ENCODE results near the gene PARL.
"Not testable (repeated sequence)": the region's sequence is repeated elsewhere in the genome, so short reads cannot be mapped to it uniquely, and the experiment has no call there.

Gene PARL

DNA sequence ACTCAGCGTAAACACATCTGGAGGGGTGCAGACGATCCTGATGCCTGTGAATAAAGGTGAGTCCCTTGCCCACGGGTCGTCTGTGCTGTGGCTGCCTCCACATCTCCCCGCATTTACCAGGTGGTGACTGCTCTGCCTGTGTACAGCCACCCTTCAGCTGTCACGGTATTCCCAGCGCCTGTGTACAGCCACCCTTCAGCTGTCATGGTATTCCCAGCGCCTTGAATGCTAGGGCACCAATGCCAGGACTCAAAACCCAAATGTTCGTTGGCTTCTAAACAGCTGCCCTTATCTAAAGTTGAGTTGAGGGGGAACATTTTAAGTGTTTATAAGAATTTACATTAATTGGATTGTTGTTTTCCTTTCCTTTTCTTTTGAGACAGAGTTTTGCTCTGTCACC lies 86.7 kb downstream of the PARL start:
- H3K36me3 ChIP-seq (ENCODE audit: insufficient read depth, low read length): peaks cover 45% of the 10 kb centered on the region
- no peaks in the 10 kb centered on the region for H3K4me1 ChIP-seq (ENCODE audit: insufficient read depth, low read length)

DNA sequence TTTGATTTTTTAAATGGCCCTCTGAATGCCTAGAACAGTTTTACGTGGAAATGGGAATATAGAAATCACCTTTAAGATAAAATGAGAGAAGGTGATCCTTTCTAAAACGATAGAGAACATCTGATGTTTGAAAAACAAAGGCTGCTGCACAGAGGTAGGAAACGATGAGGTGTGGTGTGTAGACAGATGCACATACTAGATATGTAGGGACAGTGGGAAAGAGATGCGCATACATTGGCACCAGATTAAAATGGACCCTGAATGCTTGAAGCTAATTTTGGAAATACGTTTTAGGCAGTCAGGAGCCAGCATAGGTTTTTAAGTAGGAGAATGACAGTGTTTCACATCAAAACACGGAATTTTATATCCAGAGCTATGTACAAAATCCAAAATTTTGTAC lies 88.3 kb downstream of the PARL start:
- H3K9ac ChIP-seq (ENCODE audit: low read length): no peak overlapping the region
- no peaks in the 10 kb centered on the region for H3K9me3 ChIP-seq (ENCODE audit: low read length)
- no peak overlapping the region for H3K4me3 ChIP-seq (ENCODE audit: low read depth in 1 of 2, low read length in 2 of 2)
- H3K27ac ChIP-seq (ENCODE audit: low read depth, low read length): no peak overlapping the region
- H3K36me3 ChIP-seq (ENCODE audit: insufficient read depth, low read length): peaks cover 32% of the 10 kb centered on the region
- H3K4me1 ChIP-seq (ENCODE audit: insufficient read depth, low read length): no peaks in the 10 kb centered on the region
- no peaks in the 10 kb centered on the region for H3K27me3 ChIP-seq (ENCODE audit: control insufficient read depth in 1 of 2, insufficient read depth in 2 of 2, low read length in 2 of 2)

More for the DNA sequence above, 86.7 kb downstream of the PARL start:
- no peak overlapping the region for H3K9ac ChIP-seq (ENCODE audit: low read length)
- no peaks in the 10 kb centered on the region for H3K27me3 ChIP-seq (ENCODE audit: control insufficient read depth in 1 of 2, insufficient read depth in 2 of 2, low read length in 2 of 2)
- no peak overlapping the region for H3K27ac ChIP-seq (ENCODE audit: low read depth, low read length)
- no peaks in the 10 kb centered on the region for H3K9me3 ChIP-seq (ENCODE audit: low read length)
- no peak overlapping the region for H3K4me3 ChIP-seq (ENCODE audit: low read depth in 1 of 2, low read length in 2 of 2)

DNA sequence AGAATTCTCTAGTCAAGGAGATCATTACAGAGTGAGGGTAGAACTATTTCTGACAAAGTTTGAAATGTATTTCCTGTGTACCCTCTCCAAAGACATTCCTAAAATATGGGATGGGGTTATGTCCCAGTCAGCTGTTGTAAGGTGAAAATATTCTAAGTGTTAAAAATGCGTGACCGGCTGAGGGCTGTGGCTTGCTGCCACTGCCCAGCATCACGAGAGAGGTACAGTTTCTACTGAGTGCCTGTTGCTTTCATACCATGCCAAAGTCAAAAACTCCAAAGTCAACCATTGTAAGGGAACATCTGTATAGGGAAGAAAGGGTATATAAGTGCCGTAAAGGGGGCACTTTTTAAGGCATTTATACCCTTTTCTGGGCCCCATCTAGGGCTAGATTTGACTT lies 90.2 kb downstream of the PARL start:
- H3K4me3 ChIP-seq (ENCODE audit: low read depth in 1 of 2, low read length in 2 of 2): no peak overlapping the region
- H3K4me1 ChIP-seq (ENCODE audit: insufficient read depth, low read length): no peaks in the 10 kb centered on the region
- no peaks in the 10 kb centered on the region for H3K9me3 ChIP-seq (ENCODE audit: low read length)
- H3K9ac ChIP-seq (ENCODE audit: low read length): no peak overlapping the region
- H3K27ac ChIP-seq (ENCODE audit: low read depth, low read length): no peak overlapping the region
- no peaks in the 10 kb centered on the region for H3K27me3 ChIP-seq (ENCODE audit: control insufficient read depth in 1 of 2, insufficient read depth in 2 of 2, low read length in 2 of 2)
- peaks cover 29% of the 10 kb centered on the region for H3K36me3 ChIP-seq (ENCODE audit: insufficient read depth, low read length)

DNA sequence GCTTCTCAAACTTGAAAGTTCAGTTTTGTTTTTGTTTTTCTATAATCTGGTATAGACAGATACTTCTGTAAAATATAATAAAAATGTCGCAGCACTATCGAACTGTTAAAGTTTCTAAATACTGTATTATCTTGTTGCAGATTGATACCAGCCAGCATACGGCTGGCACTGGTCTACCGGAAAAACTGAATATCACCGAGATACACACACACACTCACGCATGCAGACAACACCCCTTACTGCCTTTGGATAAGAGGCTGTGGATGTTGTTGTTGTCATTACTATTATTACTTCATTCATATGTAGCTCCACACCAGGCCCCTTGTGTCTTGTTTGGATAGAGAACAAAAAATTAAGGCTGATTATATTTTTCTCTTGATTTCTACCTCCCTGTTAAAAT lies 91.7 kb downstream of the PARL start:
- H3K36me3 ChIP-seq (ENCODE audit: insufficient read depth, low read length): peaks cover 18% of the 10 kb centered on the region
- no peaks in the 10 kb centered on the region for H3K4me1 ChIP-seq (ENCODE audit: insufficient read depth, low read length)
- H3K9me3 ChIP-seq (ENCODE audit: low read length): no peaks in the 10 kb centered on the region
- H3K27me3 ChIP-seq (ENCODE audit: control insufficient read depth in 1 of 2, insufficient read depth in 2 of 2, low read length in 2 of 2): no peaks in the 10 kb centered on the region
- no peak overlapping the region for H3K27ac ChIP-seq (ENCODE audit: low read depth, low read length)
- no peak overlapping the region for H3K9ac ChIP-seq (ENCODE audit: low read length)
- no peak overlapping the region for H3K4me3 ChIP-seq (ENCODE audit: low read depth in 1 of 2, low read length in 2 of 2)

DNA sequence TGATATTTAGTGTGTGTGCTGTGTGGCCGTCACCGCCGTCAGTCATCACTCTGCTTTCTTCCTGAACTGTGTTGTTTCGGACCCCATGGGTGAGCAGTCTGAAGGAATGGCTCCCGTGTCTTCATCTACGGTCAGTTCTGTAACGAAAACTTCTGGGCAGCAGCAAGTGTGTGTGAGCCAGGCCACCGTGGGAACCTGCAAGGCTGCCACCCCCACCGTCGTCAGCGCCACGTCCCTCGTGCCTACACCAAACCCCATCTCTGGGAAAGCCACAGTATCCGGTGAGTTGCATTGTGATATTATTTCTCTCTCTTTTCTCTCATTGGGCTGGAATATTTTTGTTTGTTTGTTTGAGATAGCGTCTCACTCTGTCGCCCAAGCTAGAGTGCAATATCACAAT lies 94.0 kb downstream of the PARL start:
- H3K27me3 ChIP-seq (ENCODE audit: control insufficient read depth in 1 of 2, insufficient read depth in 2 of 2, low read length in 2 of 2): no peaks in the 10 kb centered on the region
- peaks cover 26% of the 10 kb centered on the region for H3K36me3 ChIP-seq (ENCODE audit: insufficient read depth, low read length)
- no peak overlapping the region for H3K27ac ChIP-seq (ENCODE audit: low read depth, low read length)
- H3K9ac ChIP-seq (ENCODE audit: low read length): no peak overlapping the region
- H3K4me3 ChIP-seq (ENCODE audit: low read depth in 1 of 2, low read length in 2 of 2): no peak overlapping the region
- H3K9me3 ChIP-seq (ENCODE audit: low read length): no peaks in the 10 kb centered on the region
- no peaks in the 10 kb centered on the region for H3K4me1 ChIP-seq (ENCODE audit: insufficient read depth, low read length)

DNA sequence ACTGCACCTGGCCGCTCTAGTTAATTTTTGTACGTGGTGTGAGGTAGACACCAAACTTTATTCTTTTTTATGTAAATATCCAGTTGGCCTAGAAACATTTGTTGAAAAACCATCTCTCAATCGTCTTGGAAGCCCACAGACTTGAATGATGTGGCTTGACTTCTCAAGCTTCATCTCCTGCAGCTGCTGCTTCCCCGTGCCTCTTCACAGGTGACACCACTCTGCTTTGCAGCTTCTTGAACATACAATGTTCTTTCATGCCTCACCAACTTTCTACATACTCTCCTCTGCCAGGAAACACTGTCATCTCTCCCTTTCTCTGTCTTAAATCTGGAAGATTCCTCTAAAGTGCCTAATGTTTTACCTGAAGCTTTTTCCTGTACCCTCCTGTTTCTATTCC lies 94.9 kb downstream of the PARL start:
- Histone ChIP-seq H3K27me3 (ENCODE audit: control insufficient read depth in 1 of 2, insufficient read depth in 2 of 2, low read length in 2 of 2) (no peaks in the 10 kb centered on the region), H3K4me1 (ENCODE audit: insufficient read depth, low read length) (no peaks in the 10 kb centered on the region), H3K9ac (ENCODE audit: low read length) (no peak overlapping the region), H3K27ac (ENCODE audit: low read depth, low read length) (no peak overlapping the region), H3K4me3 (ENCODE audit: low read depth in 1 of 2, low read length in 2 of 2) (no peak overlapping the region), H3K9me3 (ENCODE audit: low read length) (no peaks in the 10 kb centered on the region), H3K36me3 (ENCODE audit: insufficient read depth, low read length) (peaks cover 27% of the 10 kb centered on the region)

DNA sequence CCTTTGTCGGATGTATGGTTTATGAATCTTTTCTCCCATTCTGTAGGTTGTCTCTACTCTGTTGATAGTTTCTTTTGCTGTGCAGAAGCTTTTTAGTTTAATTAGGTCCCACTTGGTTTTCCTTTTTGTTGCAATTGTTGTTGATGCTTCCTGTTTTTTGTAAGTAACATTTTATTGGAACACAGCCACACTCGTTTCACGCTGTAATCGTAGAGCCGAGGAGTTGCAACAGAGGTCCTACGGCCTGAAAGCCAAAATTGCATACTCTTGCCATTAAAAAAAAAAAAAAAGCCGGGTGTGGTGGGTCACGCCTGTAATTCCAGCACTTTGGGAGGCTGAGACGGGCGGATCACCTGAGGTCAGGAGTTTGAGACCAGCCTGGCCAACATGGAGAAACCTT lies 100.2 kb downstream of the PARL start:
- H3K4me1 ChIP-seq (ENCODE audit: insufficient read depth, low read length); H3K4me3 ChIP-seq (ENCODE audit: low read depth in 1 of 2, low read length in 2 of 2); H3K9ac ChIP-seq (ENCODE audit: low read length); H3K9me3 ChIP-seq (ENCODE audit: low read length); H3K27me3 ChIP-seq (ENCODE audit: control insufficient read depth in 1 of 2, insufficient read depth in 2 of 2, low read length in 2 of 2); H3K27ac ChIP-seq (ENCODE audit: low read depth, low read length): not testable (repeated sequence)
- peaks cover 20% of the 10 kb centered on the region for H3K36me3 ChIP-seq (ENCODE audit: insufficient read depth, low read length)

DNA sequence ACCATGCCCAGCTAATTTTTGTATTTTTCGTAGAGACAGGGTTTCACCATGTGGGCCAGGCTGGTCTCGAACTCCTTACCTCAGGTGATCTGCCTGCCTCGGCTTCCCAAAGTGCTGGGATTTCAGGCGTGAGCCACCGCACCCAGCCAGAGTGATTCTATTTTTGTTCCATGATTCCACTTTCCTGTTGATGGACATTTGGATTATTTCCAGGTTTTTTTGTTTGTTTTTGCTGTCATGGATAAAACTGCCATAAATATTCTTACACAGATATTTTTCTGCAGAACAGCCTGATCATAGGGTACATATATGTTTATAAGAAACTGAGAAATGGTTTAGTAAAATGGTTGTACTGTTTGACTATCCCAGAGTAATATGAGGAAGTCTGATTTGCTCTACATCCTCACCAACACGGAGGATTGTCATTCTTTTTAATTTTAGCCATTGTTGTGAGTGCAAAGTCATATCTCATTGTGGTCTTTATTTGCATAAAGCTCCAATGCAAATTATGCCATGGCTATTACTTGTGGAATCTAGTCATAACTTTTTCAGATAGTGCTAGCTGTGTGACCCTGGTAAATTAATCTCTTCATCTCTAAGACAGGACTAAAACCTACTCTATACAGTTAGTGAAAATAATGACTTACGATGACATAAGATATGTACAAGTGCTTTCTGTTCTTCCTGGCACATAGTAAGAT lies 102.0 kb downstream of the PARL start:
- Histone ChIP-seq H3K27me3 (ENCODE audit: control insufficient read depth in 1 of 2, insufficient read depth in 2 of 2, low read length in 2 of 2) (no peaks in the 10 kb centered on the region), H3K4me1 (ENCODE audit: insufficient read depth, low read length) (no peaks in the 10 kb centered on the region), H3K36me3 (ENCODE audit: insufficient read depth, low read length) (peaks cover 25% of the 10 kb centered on the region), H3K27ac (ENCODE audit: low read depth, low read length) (no peak overlapping the region), H3K9ac (ENCODE audit: low read length) (no peak overlapping the region), H3K9me3 (ENCODE audit: low read length) (no peaks in the 10 kb centered on the region), H3K4me3 (ENCODE audit: low read depth in 1 of 2, low read length in 2 of 2) (no peak overlapping the region)

DNA sequence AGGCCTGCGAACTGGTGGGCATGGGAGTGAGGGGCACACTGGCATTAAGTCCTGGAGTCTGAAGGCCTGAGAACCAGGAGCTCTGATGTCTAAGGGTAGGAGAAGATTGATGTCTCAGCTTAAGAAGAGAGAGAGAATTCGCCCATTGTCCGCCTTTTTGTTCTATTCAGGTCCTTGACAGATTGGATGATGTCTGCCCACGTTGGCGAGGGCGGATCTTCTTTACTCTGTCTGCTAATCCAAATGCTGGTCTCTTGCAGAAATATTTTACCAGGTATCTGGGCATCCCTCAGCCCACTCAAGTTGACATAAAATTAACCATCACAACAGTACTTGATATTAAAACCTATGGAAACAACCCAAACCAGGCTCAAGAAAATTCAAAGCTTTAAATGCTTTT lies 103.4 kb downstream of the PARL start:
- H3K36me3 ChIP-seq (ENCODE audit: insufficient read depth, low read length): peaks cover 31% of the 10 kb centered on the region
- H3K4me1 ChIP-seq (ENCODE audit: insufficient read depth, low read length): no peaks in the 10 kb centered on the region
- no peaks in the 10 kb centered on the region for H3K9me3 ChIP-seq (ENCODE audit: low read length)
- H3K4me3 ChIP-seq (ENCODE audit: low read depth in 1 of 2, low read length in 2 of 2): no peak overlapping the region
- no peak overlapping the region for H3K27ac ChIP-seq (ENCODE audit: low read depth, low read length)
- no peaks in the 10 kb centered on the region for H3K27me3 ChIP-seq (ENCODE audit: control insufficient read depth in 1 of 2, insufficient read depth in 2 of 2, low read length in 2 of 2)
- no peak overlapping the region for H3K9ac ChIP-seq (ENCODE audit: low read length)

DNA sequence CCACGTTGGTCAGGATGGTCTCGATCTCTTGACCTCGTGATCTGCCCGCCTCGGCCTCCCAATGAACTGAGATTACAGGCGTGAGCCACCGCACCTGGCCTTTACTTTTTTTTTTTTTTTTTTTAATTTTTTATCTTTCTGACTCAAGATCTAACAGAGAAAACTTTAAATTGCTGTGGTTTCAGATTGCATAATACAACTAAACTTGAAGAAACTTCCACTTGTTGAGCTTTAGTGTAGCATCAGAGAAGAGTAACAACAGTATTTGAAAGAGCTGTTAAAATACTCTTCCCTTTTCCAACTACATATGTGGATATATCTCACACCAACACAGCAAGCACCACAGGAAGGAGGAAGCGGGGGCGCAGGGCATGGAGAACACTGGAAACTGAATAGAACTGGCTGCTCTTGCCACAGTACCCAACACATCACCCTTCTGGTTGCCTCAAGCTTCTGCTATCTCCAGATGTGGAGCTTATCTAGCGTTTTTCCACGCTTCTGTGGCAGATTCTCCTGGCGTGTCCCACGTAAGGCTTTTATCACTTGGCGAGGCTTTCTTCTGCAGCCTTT lies 104.7 kb downstream of the PARL start:
- Histone ChIP-seq H3K4me3 (ENCODE audit: low read depth in 1 of 2, low read length in 2 of 2) (no peak overlapping the region), H3K4me1 (ENCODE audit: insufficient read depth, low read length) (no peaks in the 10 kb centered on the region), H3K9ac (ENCODE audit: low read length) (no peak overlapping the region), H3K36me3 (ENCODE audit: insufficient read depth, low read length) (peaks cover 37% of the 10 kb centered on the region), H3K27me3 (ENCODE audit: control insufficient read depth in 1 of 2, insufficient read depth in 2 of 2, low read length in 2 of 2) (no peaks in the 10 kb centered on the region), H3K27ac (ENCODE audit: low read depth, low read length) (no peak overlapping the region), H3K9me3 (ENCODE audit: low read length) (no peaks in the 10 kb centered on the region)

Data from muscle layer of colon (tissue), 2 donors.